ENCODE measurements around the gene RHD.

The RHD gene

GRCh38 chr1:25239681-25240541, 32.4 kb upstream of the RHD start:
- peak; percentile 75 for TF ChIP-seq CTCF (IDR thresholded peaks at IDR 0.05; ENCODE audit: control insufficient read depth, insufficient read depth, low read depth, low read length, missing control alignments)
- peak; percentile 61 for DNase-seq (ENCODE audit: low read depth)
- H3K4me3 ChIP-seq (ENCODE audit: control insufficient read depth, low read depth, low read length), result peak overlapping the region; percentile 44

GRCh38 chr1:25243907-25244306, 28.4 kb upstream of the RHD start:
- no peak overlapping the region for H3K4me3 ChIP-seq (ENCODE audit: control insufficient read depth, low read depth, low read length)
- TF ChIP-seq CTCF (IDR thresholded peaks at IDR 0.05; ENCODE audit: control insufficient read depth, insufficient read depth, low read depth, low read length, missing control alignments), result no peak
- DNase-seq (ENCODE audit: low read depth), result no peak

GRCh38 chr1:25245393-25245792, 26.9 kb upstream of the RHD start:
- no peak for DNase-seq (ENCODE audit: low read depth)
- H3K4me3 ChIP-seq (ENCODE audit: control insufficient read depth, low read depth, low read length), result peak overlapping the region; percentile 89
- TF ChIP-seq CTCF (IDR thresholded peaks at IDR 0.05; ENCODE audit: control insufficient read depth, insufficient read depth, low read depth, low read length, missing control alignments), result no peak

- no peak for DNase-seq (ENCODE audit: low read depth)
- peak overlapping the region; percentile 89 for H3K4me3 ChIP-seq (ENCODE audit: control insufficient read depth, low read depth, low read length)
- TF ChIP-seq CTCF (IDR thresholded peaks at IDR 0.05; ENCODE audit: control insufficient read depth, insufficient read depth, low read depth, low read length, missing control alignments), result no peak
Measured at GRCh38 chr1:25245809-25246599, 26.3 kb upstream of the RHD start.

- TF ChIP-seq CTCF (IDR thresholded peaks at IDR 0.05; ENCODE audit: control insufficient read depth, insufficient read depth, low read depth, low read length, missing control alignments), result no peak
- no peak for DNase-seq (ENCODE audit: low read depth)
- H3K4me3 ChIP-seq (ENCODE audit: control insufficient read depth, low read depth, low read length), result peak overlapping the region; percentile 89
Measured at GRCh38 chr1:25246600-25247023, 25.7 kb upstream of the RHD start.

- peak within 1 kb of the TSS; percentile 89 for H3K4me3 ChIP-seq (ENCODE audit: control insufficient read depth, low read depth, low read length)
- no peak for TF ChIP-seq CTCF (IDR thresholded peaks at IDR 0.05; ENCODE audit: control insufficient read depth, insufficient read depth, low read depth, low read length, missing control alignments)
- DNase-seq (ENCODE audit: low read depth), result peak; percentile 90
Measured at GRCh38 chr1:25247024-25247828, 25.1 kb upstream of the RHD start, which contains the start of gene RSRP1. Gene RSRP1 (minus strand): TSS chr1:25247454. CDS start chr1:25246963, 491 bp downstream.

Data from AG09309 (cell line).